ENCODE data around the gene PRR27.

Gene PRR27

DNA sequence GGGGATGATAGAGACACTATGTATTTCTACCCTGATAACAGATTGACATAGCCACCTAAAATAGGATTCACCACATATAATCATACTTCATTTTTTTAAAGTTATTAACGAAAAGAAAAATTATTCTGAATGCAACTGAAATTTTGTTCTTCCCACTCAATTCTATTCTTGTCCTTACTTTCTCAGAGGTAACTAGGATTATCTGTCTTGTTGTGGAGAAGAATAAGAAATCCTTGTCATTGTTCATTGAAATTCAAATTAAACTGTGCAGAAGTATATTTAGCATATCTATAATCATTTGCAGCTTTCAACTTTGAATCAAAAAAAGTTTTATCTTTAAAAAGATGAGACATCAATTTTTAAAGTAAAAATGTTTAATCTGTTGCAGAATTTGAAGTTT, 40.4 kb upstream of the PRR27 start:
- ATAC-seq = no peak
- no peak for TF ChIP-seq OSR1 (CRISPR knock-in tag; IDR thresholded peaks at IDR 0.05)
- no peak for TF ChIP-seq RARB (CRISPR knock-in tag; IDR thresholded peaks at IDR 0.05)

DNA sequence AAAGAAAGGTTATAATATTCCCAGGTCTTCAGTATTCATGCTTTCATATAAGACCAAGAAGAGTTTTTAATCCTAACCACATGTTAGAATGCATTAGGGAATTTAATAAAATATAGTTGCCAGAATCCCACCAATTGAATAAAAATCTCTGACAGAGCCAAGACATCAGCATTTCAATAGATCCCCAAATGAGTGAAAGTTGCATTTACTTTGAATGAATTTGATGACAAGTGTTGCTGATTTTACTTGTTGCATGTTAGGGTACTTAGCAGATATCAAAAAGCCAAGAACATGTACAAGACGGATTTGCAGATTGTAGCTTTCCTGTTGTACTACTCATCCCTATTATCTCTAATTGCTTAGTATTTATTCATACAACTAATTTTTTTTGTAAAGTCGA, 39.9 kb upstream of the PRR27 start:
- ATAC-seq = no peak
- TF ChIP-seq PPARA (CRISPR knock-in tag; IDR thresholded peaks at IDR 0.05; ENCODE audit: borderline replicate concordance) (no peak), SNAI2 (CRISPR knock-in tag; IDR thresholded peaks at IDR 0.05) (no peak), ZNF70 (CRISPR knock-in tag; IDR thresholded peaks at IDR 0.05) (no peak), ESRRG (CRISPR knock-in tag; IDR thresholded peaks at IDR 0.05) (no peak), ZNF565 (CRISPR knock-in tag; conservative IDR thresholded peaks at IDR 0.05; ENCODE audit: low read depth) (no peak), ZFP3 (CRISPR knock-in tag; IDR thresholded peaks at IDR 0.05) (no peak), TOX (CRISPR knock-in tag; IDR thresholded peaks at IDR 0.05; ENCODE audit: borderline replicate concordance) (no peak), BACH2 (CRISPR knock-in tag; IDR thresholded peaks at IDR 0.05; ENCODE audit: borderline replicate concordance) (no peak)
- TF ChIP-seq, protein P1, sequence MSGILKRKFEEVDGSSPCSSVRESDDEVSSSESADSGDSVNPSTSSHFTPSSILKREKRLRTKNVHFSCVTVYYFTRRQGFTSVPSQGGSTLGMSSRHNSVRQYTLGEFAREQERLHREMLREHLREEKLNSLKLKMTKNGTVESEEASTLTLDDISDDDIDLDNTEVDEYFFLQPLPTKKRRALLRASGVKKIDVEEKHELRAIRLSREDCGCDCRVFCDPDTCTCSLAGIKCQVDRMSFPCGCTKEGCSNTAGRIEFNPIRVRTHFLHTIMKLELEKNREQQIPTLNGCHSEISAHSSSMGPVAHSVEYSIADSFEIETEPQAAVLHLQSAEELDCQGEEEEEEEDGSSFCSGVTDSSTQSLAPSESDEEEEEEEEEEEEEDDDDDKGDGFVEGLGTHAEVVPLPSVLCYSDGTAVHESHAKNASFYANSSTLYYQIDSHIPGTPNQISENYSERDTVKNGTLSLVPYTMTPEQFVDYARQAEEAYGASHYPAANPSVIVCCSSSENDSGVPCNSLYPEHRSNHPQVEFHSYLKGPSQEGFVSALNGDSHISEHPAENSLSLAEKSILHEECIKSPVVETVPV (CRISPR knock-in tag; IDR thresholded peaks at IDR 0.05) = no peak
- TF ChIP-seq, protein P2, sequence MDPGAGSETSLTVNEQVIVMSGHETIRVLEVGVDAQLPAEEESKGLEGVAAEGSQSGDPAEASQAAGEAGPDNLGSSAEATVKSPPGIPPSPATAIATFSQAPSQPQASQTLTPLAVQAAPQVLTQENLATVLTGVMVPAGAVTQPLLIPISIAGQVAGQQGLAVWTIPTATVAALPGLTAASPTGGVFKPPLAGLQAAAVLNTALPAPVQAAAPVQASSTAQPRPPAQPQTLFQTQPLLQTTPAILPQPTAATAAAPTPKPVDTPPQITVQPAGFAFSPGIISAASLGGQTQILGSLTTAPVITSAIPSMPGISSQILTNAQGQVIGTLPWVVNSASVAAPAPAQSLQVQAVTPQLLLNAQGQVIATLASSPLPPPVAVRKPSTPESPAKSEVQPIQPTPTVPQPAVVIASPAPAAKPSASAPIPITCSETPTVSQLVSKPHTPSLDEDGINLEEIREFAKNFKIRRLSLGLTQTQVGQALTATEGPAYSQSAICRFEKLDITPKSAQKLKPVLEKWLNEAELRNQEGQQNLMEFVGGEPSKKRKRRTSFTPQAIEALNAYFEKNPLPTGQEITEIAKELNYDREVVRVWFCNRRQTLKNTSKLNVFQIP (CRISPR knock-in tag; IDR thresholded peaks at IDR 0.05; ENCODE audit: borderline replicate concordance, low read depth) = no peak

DNA sequence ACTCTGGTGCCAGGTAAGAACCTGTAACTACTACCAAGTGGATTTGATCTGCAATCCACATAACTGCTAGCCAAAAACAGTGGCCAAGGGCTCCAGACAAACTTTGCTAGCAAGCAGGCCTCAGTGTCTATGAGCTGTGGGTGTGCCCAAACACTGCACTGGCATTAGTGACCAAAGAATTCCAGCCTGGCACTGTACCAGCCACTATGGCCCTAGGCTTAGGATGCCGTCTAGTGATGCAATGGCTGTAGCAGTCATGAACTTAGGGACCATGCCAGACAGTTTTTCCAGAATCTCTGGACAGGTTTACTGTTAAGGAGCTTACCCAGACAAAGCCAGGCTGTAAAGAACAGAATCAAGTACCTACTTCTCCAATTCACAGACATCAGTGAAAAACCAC, 33.7 kb upstream of the PRR27 start:
- no peak for ATAC-seq
- TF ChIP-seq PPARA (CRISPR knock-in tag; IDR thresholded peaks at IDR 0.05; ENCODE audit: borderline replicate concordance) = no peak
- TF ChIP-seq ZNF70 (CRISPR knock-in tag; IDR thresholded peaks at IDR 0.05) = no peak
- TF ChIP-seq, protein P3, sequence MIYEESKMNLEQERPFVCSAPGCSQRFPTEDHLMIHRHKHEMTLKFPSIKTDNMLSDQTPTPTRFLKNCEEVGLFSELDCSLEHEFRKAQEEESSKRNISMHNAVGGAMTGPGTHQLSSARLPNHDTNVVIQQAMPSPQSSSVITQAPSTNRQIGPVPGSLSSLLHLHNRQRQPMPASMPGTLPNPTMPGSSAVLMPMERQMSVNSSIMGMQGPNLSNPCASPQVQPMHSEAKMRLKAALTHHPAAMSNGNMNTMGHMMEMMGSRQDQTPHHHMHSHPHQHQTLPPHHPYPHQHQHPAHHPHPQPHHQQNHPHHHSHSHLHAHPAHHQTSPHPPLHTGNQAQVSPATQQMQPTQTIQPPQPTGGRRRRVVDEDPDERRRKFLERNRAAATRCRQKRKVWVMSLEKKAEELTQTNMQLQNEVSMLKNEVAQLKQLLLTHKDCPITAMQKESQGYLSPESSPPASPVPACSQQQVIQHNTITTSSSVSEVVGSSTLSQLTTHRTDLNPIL (CRISPR knock-in tag; IDR thresholded peaks at IDR 0.05; ENCODE audit: low read depth) = no peak
- TF ChIP-seq ZNF565 (CRISPR knock-in tag; conservative IDR thresholded peaks at IDR 0.05; ENCODE audit: low read depth) = no peak
- no peak for TF ChIP-seq RARB (CRISPR knock-in tag; IDR thresholded peaks at IDR 0.05)
- TF ChIP-seq, protein P2 (CRISPR knock-in tag; IDR thresholded peaks at IDR 0.05; ENCODE audit: borderline replicate concordance, low read depth) = no peak
- TF ChIP-seq ZFP3 (CRISPR knock-in tag; IDR thresholded peaks at IDR 0.05) = no peak
- TF ChIP-seq TCF4 (CRISPR knock-in tag; IDR thresholded peaks at IDR 0.05; ENCODE audit: borderline replicate concordance) = no peak
- no peak for TF ChIP-seq CSDC2 (CRISPR knock-in tag; IDR thresholded peaks at IDR 0.05)
- TF ChIP-seq, protein P4, sequence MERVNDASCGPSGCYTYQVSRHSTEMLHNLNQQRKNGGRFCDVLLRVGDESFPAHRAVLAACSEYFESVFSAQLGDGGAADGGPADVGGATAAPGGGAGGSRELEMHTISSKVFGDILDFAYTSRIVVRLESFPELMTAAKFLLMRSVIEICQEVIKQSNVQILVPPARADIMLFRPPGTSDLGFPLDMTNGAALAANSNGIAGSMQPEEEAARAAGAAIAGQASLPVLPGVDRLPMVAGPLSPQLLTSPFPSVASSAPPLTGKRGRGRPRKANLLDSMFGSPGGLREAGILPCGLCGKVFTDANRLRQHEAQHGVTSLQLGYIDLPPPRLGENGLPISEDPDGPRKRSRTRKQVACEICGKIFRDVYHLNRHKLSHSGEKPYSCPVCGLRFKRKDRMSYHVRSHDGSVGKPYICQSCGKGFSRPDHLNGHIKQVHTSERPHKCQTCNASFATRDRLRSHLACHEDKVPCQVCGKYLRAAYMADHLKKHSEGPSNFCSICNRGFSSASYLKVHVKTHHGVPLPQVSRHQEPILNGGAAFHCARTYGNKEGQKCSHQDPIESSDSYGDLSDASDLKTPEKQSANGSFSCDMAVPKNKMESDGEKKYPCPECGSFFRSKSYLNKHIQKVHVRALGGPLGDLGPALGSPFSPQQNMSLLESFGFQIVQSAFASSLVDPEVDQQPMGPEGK (CRISPR knock-in tag; IDR thresholded peaks at IDR 0.05; ENCODE audit: borderline replicate concordance) = no peak
- TF ChIP-seq TOX (CRISPR knock-in tag; IDR thresholded peaks at IDR 0.05; ENCODE audit: borderline replicate concordance) = no peak

DNA sequence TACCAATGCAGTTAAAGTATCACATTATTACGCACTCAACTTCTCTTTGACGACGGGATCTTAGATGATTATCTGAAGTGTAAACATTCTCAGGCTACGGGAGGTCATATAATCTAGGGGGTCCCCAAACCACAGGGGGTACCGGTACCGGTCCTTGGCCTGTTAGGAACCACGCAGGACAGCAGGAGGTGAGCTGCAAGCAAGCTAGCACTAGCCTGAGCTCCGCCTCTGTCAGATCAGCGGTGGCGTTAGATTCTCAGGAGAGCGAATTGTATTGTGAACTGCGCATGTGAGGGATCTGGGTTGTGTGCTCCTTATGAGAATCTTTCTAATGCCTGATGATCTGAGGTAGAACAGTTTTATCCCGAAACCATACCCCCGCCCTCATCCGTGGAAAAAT, 20.6 kb upstream of the PRR27 start:
- no peak for ATAC-seq
- TF ChIP-seq CSDC2 (CRISPR knock-in tag; IDR thresholded peaks at IDR 0.05) (no peak), ISL1 (CRISPR knock-in tag; IDR thresholded peaks at IDR 0.05) (no peak), SNAI2 (CRISPR knock-in tag; IDR thresholded peaks at IDR 0.05) (no peak), ESRRG (CRISPR knock-in tag; IDR thresholded peaks at IDR 0.05) (no peak), GLIS3 (CRISPR knock-in tag; IDR thresholded peaks at IDR 0.05) (no peak)
- TF ChIP-seq, protein P1 (CRISPR knock-in tag; IDR thresholded peaks at IDR 0.05) = no peak

Measured in SK-N-SH treated with all-trans-retinoic acid at 6 μM for 48 hours (cell line).